Skin epidermis (tissue), 12 donors: ENCODE results near the gene COPG2.
A peak's percentile ranks its signal among the peaks of the same experiment; 100 is the strongest.

Experiments
- H3K27ac ChIP-seq, 21 experiments: fragments of 200-600 bp; sonication (generic) in 11 of 21; one replicate each; pipeline ENCODE4 v1.5.0; 2020; ENCODE audit warnings: mild to moderate bottlenecking in 3 of 21, inconsistent platforms in 2 of 21, moderate library complexity in 2 of 21
- H3K4me3 ChIP-seq, 7 experiments: fragments of 200-600 bp; sonication (generic) in 2 of 7; one replicate each; pipeline ENCODE4 v1.5.0; 2020; ENCODE audit warnings: inconsistent platforms in 2 of 7, mild to moderate bottlenecking in 2 of 7, moderate library complexity in 1 of 7

The COPG2 gene

DNA sequence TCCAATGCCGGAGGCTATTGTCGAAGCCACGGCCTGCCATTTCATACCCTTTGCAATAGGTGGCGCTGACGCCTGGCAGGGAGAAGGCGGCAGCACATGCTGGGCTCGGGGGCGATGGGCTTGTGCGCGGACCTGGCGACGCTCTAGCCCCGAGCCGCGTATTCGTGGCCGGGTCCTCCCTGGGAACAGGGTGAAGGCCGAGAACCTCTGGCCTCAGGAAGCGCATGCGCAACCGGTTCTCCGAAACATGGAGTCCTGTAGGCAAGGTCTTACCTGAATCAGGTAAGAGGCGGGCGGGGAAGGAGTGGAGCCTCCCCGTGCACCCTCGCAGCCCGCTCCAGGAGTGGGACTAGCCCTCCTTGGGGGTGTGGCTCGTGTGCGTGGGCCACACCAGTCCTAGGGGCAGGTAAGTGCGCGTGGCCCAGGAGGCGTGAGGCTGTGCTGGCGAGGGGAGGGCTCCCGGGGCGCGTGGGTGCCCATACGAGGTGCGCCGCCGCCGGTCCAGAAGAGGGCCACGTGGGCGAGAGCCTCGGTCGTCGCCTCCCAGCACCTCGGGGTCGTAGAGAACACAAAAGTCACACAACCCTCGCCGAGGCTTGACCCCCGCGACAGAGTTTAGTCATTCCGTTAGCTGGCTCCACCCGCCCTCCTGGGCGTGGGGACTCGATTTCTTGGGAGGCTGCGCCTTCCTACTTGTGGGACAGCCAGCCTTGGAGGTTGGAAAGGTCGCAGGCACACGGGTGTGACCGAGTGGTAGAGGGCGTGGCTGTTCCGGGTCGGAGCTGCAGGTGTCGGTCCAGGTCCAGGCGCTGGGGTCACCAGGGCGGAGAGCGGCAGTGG, 182.2 kb downstream of the COPG2 start:
- H3K27ac ChIP-seq = peak overlapping the region in 7 of 21 experiments; percentile 1 to 57 (median 29)
- H3K4me3 ChIP-seq = peak overlapping the region; percentile 8 to 49 (median 38)

DNA sequence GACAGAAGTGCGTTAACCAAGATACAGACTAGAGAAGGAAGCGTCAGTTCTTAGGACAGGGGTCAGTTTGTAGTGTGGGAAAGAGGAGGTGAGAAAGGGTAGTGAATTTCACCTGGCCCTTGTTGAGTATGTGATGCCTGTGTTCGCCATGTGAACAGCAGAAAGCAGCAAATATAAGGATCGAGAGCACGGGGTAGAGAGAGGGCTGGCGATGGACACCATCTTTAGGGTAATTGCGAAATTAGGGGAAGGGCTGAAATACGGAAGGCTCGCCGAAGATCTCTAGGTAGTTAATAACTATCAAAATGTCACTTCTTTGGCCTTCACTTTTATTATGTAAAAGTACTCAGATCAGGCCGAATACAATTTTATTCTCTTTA, 182.8 kb downstream of the COPG2 start:
- Histone ChIP-seq H3K27ac (peak overlapping the region in 2 of 21 experiments; percentile 21 to 57), H3K4me3 (peak overlapping the region; percentile 8 to 49 (median 38))

DNA sequence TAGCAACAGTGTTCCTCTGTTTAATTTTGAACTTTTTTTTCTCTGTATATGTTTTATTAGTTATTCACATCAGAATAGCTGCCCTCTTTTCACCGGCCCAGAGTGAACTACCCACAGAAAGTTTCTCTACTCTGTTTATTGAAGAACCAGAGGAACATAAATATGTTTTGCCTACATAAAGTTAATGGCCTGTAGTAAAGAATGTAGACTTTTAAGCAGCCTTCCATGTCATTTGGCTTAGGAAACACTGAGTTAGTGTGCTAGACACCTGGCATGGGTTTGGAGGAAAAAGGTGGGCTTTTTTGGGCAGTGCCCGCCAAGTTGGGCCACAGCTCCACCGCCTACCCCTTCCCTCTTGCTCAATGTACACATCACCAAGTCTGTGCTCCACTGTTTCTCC, 185.5 kb downstream of the COPG2 start:
- H3K27ac ChIP-seq = no peak overlapping the region
- H3K4me3 ChIP-seq = no peak overlapping the region

DNA sequence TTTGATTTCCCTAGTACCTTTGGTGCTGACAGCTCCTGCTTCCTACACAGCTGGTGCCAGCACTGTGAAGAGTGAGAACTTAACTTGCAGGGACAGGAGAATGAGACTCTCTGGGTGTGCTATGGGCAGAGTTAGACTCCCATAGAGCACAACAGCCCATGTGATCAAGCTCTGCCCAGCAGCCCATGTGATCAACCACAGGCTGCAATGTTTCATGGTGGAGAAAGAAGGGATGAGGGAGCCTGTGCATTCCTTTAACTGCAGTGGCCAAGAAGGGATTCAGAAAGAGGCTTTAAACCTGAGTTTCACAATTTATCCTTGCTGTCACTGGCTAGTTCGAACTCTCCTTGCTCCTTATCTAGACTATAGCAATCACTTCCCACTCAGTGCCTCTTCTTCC, 186.7 kb downstream of the COPG2 start:
- Histone ChIP-seq H3K27ac (no peak overlapping the region), H3K4me3 (no peak overlapping the region)

DNA sequence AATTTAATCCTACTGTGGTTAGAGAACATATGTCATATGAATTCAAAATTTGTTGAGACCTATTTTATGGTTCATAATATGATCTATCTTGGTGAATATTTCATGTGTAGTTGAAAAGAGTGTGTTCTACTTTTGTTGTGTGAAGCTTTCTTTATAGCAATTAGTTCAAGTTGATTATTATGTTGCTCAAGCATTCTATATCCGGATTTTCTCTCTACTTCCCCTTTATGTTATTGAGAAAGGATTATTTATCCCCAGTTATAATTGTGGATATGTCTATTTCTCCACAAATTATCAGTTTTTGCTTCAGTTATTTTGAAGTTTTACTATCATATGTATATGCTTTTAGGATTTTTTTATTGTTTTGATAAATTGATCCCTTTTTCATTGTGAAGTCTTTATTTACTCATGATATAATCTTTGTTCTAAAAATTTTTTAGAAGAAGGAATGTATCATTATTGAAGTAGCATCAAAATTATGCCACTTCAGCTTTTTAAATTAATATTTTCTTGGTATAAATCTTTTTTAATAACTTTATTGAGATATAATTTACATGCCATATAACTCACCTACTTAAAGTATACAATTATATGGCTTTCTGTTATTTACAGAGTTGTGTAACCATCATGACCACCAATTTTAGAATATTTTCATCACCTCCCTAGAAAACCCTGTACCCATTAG, 188.7 kb downstream of the COPG2 start:
- H3K27ac ChIP-seq = no peak overlapping the region

DNA sequence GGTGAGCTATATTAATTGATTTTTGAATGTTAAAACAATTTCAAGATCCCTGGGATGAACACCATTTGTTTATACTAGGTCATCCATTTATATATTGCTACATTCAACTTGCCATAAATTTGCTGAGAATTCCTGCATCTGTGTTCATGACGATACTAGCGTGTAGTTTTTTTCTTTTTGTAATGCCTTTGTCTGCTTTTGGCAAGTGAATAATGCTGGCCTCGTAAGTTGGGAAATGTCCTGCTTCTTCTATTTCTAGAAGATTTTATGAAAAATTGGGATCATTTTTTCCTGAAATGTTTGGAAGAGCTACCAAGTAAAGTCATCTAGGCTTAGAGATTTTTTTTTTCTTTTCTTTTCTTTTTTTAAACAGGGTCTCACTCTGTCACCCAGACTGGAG, 189.6 kb downstream of the COPG2 start:
- H3K4me3 ChIP-seq = no peak overlapping the region
- no peak overlapping the region for H3K27ac ChIP-seq

More for the DNA sequence above, 188.7 kb downstream of the COPG2 start:
- H3K4me3 ChIP-seq = no peak overlapping the region

DNA sequence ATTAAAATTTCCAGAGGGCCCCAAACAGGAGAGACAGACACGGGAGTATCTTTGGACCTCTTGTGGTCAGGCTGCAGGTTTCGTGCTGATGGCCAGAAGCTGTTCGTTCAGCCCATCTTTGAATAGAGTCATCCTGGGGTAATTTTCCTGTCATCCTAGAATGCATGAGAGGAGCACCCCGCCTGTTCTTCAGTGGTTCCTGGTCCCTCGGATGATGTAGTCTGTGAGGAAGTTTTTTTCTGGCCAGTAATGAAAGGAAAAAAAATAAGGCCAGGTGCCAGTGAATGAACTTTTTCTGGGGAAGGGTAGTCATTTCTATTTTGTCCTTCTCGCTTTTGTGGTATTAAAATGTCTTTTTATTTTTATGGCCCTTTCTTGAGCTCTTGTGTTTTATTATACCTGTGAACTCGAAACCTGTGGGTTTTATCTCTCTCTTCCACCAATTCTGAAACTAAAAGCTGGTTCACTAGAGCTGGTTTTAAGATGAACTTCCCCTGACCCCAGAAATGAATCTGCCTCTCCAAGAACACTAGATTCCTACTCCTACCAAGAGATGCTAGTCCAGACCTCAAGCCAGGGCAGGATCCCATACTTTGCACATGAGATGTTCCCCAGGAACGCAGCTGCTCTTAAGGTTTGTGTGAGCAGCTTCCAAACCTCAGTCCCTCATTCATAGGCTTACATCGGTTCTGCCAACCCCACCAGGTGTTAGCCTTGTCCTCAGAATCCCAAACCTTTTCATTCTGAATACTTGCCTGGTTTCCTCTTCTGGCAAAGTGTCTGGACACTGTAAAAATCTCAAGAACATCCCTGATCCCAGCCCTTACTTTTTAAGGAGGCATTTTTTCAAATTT, 192.0 kb downstream of the COPG2 start:
- Histone ChIP-seq H3K27ac (no peak overlapping the region), H3K4me3 (no peak overlapping the region)

DNA sequence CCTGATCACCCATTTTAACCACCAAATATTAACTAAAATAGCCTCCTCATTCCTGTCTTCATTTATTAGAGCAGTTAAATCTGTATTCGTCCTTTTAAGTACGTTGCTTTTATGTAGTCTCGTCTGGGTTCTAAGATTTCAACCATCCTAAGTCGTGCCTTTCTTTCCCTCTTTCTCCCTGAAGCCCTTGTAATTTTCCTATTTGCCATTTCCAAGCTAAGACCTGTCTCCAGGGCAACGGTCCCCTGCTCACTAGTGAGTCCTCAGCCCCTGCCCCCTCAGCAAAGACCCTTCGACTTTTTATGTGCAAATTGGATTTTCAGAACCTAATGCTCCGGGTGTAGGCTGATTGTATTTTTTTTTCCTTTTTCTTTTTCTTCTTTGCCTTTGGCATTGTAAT, 192.8 kb downstream of the COPG2 start:
- no peak overlapping the region for H3K27ac ChIP-seq
- H3K4me3 ChIP-seq = no peak overlapping the region

DNA sequence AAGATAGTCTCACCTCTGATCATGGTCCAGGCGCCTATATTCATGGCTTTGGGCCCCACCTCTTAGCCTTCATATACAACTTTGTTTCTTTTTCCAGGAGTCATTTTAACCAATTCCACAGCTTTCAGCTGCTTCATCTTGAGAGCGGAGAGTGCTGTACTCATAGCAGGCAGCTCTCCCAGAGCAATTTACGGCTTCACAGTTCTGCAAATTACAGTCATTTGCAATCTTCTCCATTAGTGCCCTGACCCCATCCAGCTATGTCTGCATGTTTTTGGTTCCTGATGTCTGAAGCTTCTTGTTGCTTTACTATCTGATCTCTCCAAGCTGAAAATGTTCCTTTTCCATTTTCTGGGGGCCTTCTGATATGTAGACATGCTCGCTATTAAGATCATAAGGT, 194.7 kb downstream of the COPG2 start:
- peak overlapping the region in 1 of 21 experiments; percentile 42 for H3K27ac ChIP-seq
- no peak overlapping the region for H3K4me3 ChIP-seq

DNA sequence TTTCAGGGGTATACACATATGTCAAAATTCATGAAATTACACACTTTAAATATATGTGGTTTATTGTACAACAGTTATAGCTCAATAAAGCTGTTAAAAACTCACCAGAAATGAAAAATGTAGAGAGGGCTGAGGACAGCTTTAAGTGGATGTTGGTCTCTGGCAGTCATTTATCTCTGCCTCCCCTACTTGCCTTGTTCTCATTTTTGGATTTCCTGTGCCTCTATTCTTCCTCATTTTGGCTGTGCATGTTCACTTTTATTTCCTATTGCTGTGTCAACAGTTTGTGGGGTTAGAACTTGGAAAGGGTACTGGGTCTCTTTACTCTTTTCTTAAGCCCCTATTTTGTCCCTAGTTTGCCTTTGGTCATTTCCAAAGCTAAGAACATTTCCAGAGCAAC, 195.3 kb downstream of the COPG2 start:
- H3K27ac ChIP-seq = no peak overlapping the region
- H3K4me3 ChIP-seq = no peak overlapping the region

DNA sequence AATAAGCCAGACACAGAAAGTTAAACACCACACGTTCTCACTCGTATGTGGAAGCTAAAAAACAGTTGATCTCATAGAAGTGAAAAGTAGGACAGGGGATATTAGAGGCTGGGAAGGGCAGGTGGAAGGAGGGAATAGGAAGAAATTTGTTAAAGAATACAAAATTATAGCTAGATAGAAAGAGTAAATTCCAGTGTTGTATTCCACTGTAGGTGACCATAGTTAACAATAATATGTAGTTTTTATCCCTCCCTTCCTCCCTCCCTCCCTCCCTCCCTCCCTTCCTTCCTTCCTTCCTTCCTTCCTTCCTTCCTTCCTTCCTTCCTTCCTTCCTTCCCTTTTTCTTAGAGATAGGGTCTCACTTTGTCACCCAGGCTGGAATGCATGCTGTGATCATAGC, 196.6 kb downstream of the COPG2 start:
- Histone ChIP-seq H3K27ac (no peak overlapping the region), H3K4me3 (no peak overlapping the region)

DNA sequence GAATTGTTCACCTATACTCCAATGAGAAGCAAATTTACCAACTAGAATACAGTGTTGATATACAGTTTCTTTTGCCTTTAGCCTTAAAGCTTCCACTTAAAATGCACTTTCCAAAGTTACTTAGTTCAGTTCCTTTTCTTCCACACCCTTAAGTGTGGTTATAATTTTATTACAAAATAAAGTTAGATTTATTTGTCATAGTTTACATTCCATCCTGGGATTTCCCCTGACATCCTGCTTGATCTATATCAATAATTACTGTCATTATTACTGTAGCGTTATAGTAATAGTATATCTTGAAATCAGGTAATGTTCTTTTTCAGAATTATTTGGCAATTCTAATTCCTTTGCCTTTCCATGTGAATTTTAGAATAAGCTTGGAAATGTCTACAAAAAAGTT, 199.9 kb downstream of the COPG2 start:
- Histone ChIP-seq H3K27ac (no peak overlapping the region), H3K4me3 (no peak overlapping the region)

DNA sequence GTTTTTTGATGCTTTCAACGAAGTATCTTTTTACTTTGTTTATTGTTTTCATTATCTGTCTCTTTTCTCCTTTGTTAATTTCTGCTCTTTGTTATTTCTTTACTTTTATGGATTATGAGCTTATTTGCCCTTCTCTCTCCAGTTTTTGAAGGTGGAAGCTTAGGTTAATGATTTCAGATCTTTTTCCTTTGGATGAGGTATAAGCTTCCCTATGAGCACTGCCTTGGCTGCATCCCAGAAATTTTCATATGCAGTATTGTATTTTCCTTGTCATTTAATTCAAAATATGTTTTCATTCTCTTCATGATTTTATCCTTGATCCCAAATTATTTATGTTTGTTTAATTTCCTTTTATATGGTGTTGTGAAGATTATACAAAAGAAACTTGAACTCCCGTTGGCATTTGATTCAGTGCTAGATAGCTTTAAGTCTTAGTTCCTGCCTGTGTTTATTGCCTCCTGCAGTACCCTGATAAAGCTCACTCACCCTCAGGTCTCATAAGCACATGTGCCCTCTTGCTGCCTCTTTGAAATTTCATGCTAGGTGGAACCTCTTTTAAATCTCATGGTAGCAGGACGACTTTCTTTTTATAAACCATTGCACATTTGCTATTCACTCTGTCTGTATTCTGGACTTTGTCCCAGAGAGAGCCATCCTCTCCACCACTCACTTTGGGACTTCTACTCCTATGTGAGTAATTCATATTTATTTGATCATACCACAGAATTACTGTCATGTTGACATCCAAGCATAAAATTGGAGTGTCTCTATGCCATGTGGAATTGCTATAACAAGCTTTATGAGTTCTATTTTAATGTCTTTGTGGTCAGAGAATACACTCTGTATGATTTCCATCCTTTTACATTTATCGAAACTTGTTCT, 204.8 kb downstream of the COPG2 start:
- H3K4me3 ChIP-seq = no peak overlapping the region
- H3K27ac ChIP-seq = no peak overlapping the region

DNA sequence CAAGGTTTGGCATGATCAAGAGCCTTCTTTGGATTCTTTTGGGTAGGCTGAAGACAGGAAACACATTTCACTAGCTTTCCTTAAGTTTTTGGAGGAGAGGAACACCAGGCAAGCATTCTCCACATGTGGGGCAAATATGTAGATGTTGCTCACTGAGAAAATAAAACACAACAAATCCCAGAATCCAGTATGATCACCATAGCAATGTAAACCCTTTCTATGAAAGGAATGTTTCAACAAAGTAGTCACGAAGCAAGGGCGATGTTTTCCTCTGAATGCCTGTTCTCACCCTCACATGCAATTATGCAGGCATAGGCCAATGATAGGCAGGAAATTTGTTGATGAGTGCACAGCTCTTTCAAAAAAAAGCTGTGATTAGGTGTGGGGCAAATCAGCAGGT, 207.3 kb downstream of the COPG2 start:
- H3K27ac ChIP-seq = no peak overlapping the region
- H3K4me3 ChIP-seq = no peak overlapping the region

DNA sequence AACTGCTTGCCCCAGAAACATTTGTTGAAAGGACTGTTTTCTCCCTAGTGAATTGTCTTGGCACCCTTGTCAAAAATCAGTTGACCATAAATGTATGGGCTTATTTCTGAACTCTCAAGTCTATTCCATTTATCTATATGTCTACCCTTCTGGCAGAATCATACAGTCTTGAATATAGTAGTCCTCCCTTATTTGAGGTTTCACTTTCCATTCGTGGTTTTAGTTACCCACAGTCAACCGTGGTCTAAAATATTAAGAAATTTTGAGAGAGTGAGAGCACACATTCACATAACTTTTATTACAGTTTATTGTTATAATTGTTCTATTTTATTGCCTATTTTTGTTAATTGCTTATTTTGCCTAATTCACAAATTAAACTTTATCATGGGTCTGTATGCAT, 210.3 kb downstream of the COPG2 start:
- H3K27ac ChIP-seq = no peak overlapping the region

More for the DNA sequence above, 210.3 kb downstream of the COPG2 start:
- H3K4me3 ChIP-seq = no peak overlapping the region
